GM12892 (cell line): ENCODE results near the gene STEAP1B.

ENCODE experiments used
- POLR2A ChIP-seq: IDR thresholded peaks from 2 replicates; pipeline ENCODE4 v1.6.1; 2011; ENCODE audit warnings: low read depth, low read length, control low read depth
- POLR2AphosphoS5 ChIP-seq: IDR thresholded peaks from 2 replicates; pipeline ENCODE4 v1.6.1; 2011; ENCODE audit warnings: low read depth, low read length, control low read depth

- no peak for TF ChIP-seq POLR2A
- no peak for TF ChIP-seq POLR2AphosphoS5
These were observed 54.1 kb downstream of the STEAP1B start for GRCh38 chr7:22445853-22446252.
